ENCODE measurements around the gene CCL5.

Gene CCL5

DNA sequence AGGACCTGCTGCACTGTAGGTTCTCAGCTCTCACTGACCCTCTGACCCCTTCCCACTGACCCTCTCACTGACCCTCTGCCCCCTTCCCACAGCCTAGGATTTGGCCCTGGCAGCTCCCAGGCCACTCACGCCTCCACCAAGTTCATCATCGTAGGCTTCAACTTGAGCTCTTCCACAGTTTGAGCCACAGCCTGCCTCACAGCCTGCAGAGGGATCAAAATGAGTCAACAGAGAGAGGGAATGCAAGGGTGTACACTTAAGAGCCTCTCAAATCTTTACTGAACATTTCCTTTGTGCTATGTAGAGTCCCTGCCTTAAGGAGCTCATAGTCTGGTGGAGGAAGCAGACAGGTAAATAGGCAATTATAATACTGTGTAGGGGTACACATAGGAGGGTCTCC lies 23.6 kb downstream of the CCL5 start:
- no peak overlapping the region for H3K4me2 ChIP-seq (ENCODE audit: low read length)
- no peaks in the 10 kb centered on the region for H3K27me3 ChIP-seq (ENCODE audit: control insufficient read depth, insufficient read depth, low read length)
- H3K9ac ChIP-seq (ENCODE audit: low read depth, low read length) = no peak overlapping the region
- no peaks in the 10 kb centered on the region for H3K4me1 ChIP-seq (ENCODE audit: control insufficient read depth, insufficient read depth, low read length)
- no peak overlapping the region for H3K4me3 ChIP-seq (ENCODE audit: low read length)
- peaks cover 27% of the 10 kb centered on the region for H3K36me3 ChIP-seq (ENCODE audit: insufficient read depth, low read length)
- no peaks in the 10 kb centered on the region for H3K9me3 ChIP-seq (replicated peaks; ENCODE audit: low read length)

DNA sequence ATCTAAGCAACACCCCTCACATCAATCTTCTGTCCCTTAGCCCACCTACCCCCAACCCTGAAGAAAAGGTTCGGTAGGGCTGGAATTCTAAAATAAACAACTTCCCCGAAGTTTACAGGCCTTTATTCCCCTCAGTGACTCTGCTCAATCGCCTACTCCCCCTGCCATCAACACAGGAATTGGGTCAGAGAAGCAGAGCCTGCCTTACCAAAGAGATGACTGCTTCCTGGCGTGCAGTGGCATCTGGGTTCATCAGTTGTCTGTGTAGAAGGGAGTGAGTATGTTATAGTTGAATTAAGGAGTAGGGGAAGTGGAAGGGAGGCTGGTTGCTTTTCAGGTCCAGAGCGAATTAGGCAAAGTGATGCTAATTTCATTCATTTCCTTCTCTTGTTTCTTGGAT lies 24.2 kb downstream of the CCL5 start:
- H3K9me3 ChIP-seq (replicated peaks; ENCODE audit: low read length) = no peaks in the 10 kb centered on the region

DNA sequence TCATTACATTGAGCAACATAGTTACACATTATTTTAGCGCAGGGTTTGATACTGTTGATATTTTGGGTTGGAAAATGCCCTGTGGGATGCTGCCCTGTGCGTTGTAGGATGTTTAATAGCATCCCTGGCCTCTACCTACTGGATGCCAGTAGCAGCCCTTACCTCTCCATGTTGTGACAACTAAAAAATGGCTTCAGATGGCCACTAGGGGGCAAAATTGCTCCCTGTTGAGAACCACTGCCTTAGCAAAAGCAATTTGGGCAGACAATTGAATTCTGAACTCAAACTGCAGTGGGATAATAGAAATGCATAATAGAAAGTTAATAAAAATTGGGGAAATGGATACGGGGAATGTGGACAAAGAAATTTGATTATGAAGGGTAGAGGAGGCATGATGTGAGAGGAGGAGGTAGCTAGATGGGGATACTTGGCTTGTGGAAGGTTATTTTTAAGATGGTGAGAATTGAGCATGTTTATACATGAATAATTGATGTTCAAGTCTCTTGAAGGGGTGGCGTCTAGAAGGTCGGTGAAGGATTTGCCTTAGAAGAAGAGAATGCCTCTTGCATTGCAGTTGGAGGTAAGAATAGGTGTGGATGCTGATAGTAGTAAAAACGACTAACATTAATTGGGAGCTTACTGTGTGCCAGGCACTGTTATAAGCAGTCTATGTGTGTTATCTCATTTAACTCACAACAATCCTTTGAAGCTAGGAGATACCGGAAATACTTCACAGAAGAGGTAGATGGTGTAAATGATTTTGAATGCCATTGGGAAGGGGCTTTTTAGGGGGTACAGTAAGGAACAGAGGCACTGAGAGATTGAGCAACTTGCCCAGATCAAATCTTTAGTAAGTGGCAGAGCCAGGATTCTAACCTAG lies 30.5 kb downstream of the CCL5 start:
- Histone ChIP-seq H3K27me3 (ENCODE audit: control insufficient read depth, insufficient read depth, low read length) (no peaks in the 10 kb centered on the region), H3K9me3 (replicated peaks; ENCODE audit: low read length) (no peaks in the 10 kb centered on the region), H3K4me1 (ENCODE audit: control insufficient read depth, insufficient read depth, low read length) (no peaks in the 10 kb centered on the region), H3K4me3 (ENCODE audit: low read length) (no peak overlapping the region), H3K36me3 (ENCODE audit: insufficient read depth, low read length) (peaks cover 48% of the 10 kb centered on the region), H3K4me2 (ENCODE audit: low read length) (no peak overlapping the region), H3K9ac (ENCODE audit: low read depth, low read length) (no peak overlapping the region)

More for the DNA sequence above, 24.2 kb downstream of the CCL5 start:
- no peak overlapping the region for H3K9ac ChIP-seq (ENCODE audit: low read depth, low read length)
- no peaks in the 10 kb centered on the region for H3K27me3 ChIP-seq (ENCODE audit: control insufficient read depth, insufficient read depth, low read length)
- H3K4me1 ChIP-seq (ENCODE audit: control insufficient read depth, insufficient read depth, low read length) = no peaks in the 10 kb centered on the region
- H3K4me2 ChIP-seq (ENCODE audit: low read length) = no peak overlapping the region
- H3K36me3 ChIP-seq (ENCODE audit: insufficient read depth, low read length) = peaks cover 27% of the 10 kb centered on the region
- no peak overlapping the region for H3K4me3 ChIP-seq (ENCODE audit: low read length)

- H3K4me1 ChIP-seq (ENCODE audit: control insufficient read depth, insufficient read depth, low read length) = no peaks in the 10 kb centered on the region
- no peak overlapping the region for H3K4me3 ChIP-seq (ENCODE audit: low read length)
- H3K9ac ChIP-seq (ENCODE audit: low read depth, low read length) = no peak overlapping the region
- H3K36me3 ChIP-seq (ENCODE audit: insufficient read depth, low read length) = peaks cover 55% of the 10 kb centered on the region
- no peak overlapping the region for H3K4me2 ChIP-seq (ENCODE audit: low read length)
- H3K27me3 ChIP-seq (ENCODE audit: control insufficient read depth, insufficient read depth, low read length) = no peaks in the 10 kb centered on the region
- H3K9me3 ChIP-seq (replicated peaks; ENCODE audit: low read length) = no peaks in the 10 kb centered on the region
Observed at GRCh38 chr17:35847633-35848373, 32.4 kb downstream of the CCL5 start.

GRCh38 chr17:35847006-35847405 lies 33.2 kb downstream of the CCL5 start:
- H3K9me3 ChIP-seq (replicated peaks; ENCODE audit: low read length) = no peaks in the 10 kb centered on the region
- H3K27me3 ChIP-seq (ENCODE audit: control insufficient read depth, insufficient read depth, low read length) = no peaks in the 10 kb centered on the region
- no peak overlapping the region for H3K9ac ChIP-seq (ENCODE audit: low read depth, low read length)
- no peak overlapping the region for H3K4me2 ChIP-seq (ENCODE audit: low read length)
- no peaks in the 10 kb centered on the region for H3K4me1 ChIP-seq (ENCODE audit: control insufficient read depth, insufficient read depth, low read length)
- peaks cover 60% of the 10 kb centered on the region for H3K36me3 ChIP-seq (ENCODE audit: insufficient read depth, low read length)
- no peak overlapping the region for H3K4me3 ChIP-seq (ENCODE audit: low read length)

DNA sequence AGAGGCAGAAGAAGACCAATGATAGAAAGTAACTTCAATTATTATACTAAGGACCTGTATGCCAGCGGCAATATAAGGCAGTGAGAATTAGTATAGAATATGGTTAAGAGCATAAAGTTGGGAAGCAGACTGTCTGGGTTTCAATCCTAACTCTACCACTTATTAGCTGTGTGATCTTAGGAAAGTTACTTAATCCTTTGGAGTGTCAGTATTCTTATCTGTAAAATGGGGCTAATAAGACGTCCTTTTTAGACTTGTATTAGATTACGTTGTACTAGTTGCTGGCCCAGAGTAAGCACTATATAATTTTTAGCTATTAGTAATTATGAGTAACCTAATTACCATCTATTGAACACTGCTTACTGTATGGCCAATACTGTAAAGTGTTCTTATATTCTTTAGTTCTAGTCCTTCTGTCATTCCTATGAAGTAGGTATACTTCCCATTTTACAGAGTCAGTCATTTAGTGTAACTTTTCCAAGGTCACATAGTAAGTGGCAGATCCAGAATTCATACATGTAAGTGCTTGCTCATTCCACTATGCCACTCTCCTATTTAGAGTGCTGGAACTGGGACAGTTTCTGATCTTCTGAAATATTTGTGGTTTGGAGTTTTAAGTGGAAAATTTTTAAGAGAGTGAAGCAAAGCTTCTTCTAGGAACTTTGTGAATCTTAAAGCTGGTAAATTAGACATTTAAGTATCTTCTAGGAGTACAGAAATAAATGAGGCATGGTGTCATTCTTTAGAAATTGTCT lies 33.9 kb downstream of the CCL5 start:
- no peaks in the 10 kb centered on the region for H3K27me3 ChIP-seq (ENCODE audit: control insufficient read depth, insufficient read depth, low read length)

GRCh38 chr17:35844547-35844946 lies 35.6 kb downstream of the CCL5 start:
- H3K9me3 ChIP-seq (replicated peaks; ENCODE audit: low read length) = no peaks in the 10 kb centered on the region
- H3K4me3 ChIP-seq (ENCODE audit: low read length) = no peak overlapping the region
- peaks cover 72% of the 10 kb centered on the region for H3K36me3 ChIP-seq (ENCODE audit: insufficient read depth, low read length)
- H3K4me2 ChIP-seq (ENCODE audit: low read length) = no peak overlapping the region
- H3K4me1 ChIP-seq (ENCODE audit: control insufficient read depth, insufficient read depth, low read length) = no peaks in the 10 kb centered on the region
- H3K9ac ChIP-seq (ENCODE audit: low read depth, low read length) = no peak overlapping the region
- no peaks in the 10 kb centered on the region for H3K27me3 ChIP-seq (ENCODE audit: control insufficient read depth, insufficient read depth, low read length)

More for the DNA sequence above, 33.9 kb downstream of the CCL5 start:
- no peak overlapping the region for H3K9ac ChIP-seq (ENCODE audit: low read depth, low read length)
- H3K4me2 ChIP-seq (ENCODE audit: low read length) = no peak overlapping the region
- H3K4me3 ChIP-seq (ENCODE audit: low read length) = no peak overlapping the region
- peaks cover 67% of the 10 kb centered on the region for H3K36me3 ChIP-seq (ENCODE audit: insufficient read depth, low read length)
- H3K9me3 ChIP-seq (replicated peaks; ENCODE audit: low read length) = no peaks in the 10 kb centered on the region
- no peaks in the 10 kb centered on the region for H3K4me1 ChIP-seq (ENCODE audit: control insufficient read depth, insufficient read depth, low read length)

GRCh38 chr17:35843698-35844097 lies 36.5 kb downstream of the CCL5 start:
- Histone ChIP-seq H3K4me2 (ENCODE audit: low read length) (no peak overlapping the region), H3K4me3 (ENCODE audit: low read length) (no peak overlapping the region), H3K27me3 (ENCODE audit: control insufficient read depth, insufficient read depth, low read length) (no peaks in the 10 kb centered on the region), H3K36me3 (ENCODE audit: insufficient read depth, low read length) (peaks cover 73% of the 10 kb centered on the region), H3K9ac (ENCODE audit: low read depth, low read length) (no peak overlapping the region), H3K4me1 (ENCODE audit: control insufficient read depth, insufficient read depth, low read length) (no peaks in the 10 kb centered on the region), H3K9me3 (replicated peaks; ENCODE audit: low read length) (no peaks in the 10 kb centered on the region)

GRCh38 chr17:35842239-35842638 lies 37.9 kb downstream of the CCL5 start:
- Histone ChIP-seq H3K27me3 (ENCODE audit: control insufficient read depth, insufficient read depth, low read length) (no peaks in the 10 kb centered on the region), H3K4me2 (ENCODE audit: low read length) (no peak overlapping the region), H3K4me1 (ENCODE audit: control insufficient read depth, insufficient read depth, low read length) (no peaks in the 10 kb centered on the region), H3K9me3 (replicated peaks; ENCODE audit: low read length) (no peaks in the 10 kb centered on the region), H3K36me3 (ENCODE audit: insufficient read depth, low read length) (peaks cover 71% of the 10 kb centered on the region), H3K9ac (ENCODE audit: low read depth, low read length) (no peak overlapping the region), H3K4me3 (ENCODE audit: low read length) (no peak overlapping the region)

- H3K4me3 ChIP-seq (ENCODE audit: low read length) = no peak overlapping the region
- H3K4me1 ChIP-seq (ENCODE audit: control insufficient read depth, insufficient read depth, low read length) = no peaks in the 10 kb centered on the region
- peaks cover 73% of the 10 kb centered on the region for H3K36me3 ChIP-seq (ENCODE audit: insufficient read depth, low read length)
- no peaks in the 10 kb centered on the region for H3K9me3 ChIP-seq (replicated peaks; ENCODE audit: low read length)
- no peaks in the 10 kb centered on the region for H3K27me3 ChIP-seq (ENCODE audit: control insufficient read depth, insufficient read depth, low read length)
- no peak overlapping the region for H3K4me2 ChIP-seq (ENCODE audit: low read length)
- H3K9ac ChIP-seq (ENCODE audit: low read depth, low read length) = no peak overlapping the region
Observed at GRCh38 chr17:35841505-35841904, 38.7 kb downstream of the CCL5 start.

DNA sequence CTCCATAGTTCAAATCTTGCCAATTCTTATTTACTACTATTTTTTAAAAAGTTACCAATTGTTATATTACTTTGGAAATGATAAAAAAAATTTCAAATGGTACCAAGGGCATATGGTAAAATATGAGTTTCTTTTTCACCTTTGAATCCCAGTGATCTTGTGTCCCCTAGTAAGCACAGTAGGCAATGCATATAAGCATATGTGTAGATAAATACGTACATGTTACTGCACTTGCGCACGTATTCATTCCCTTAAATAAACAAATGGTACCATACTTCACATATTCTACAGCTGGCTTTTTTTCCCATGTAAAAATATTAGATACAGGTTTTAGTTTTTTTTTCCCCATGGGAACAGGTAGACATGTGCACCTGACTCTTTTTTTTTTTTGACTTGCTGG lies 39.1 kb downstream of the CCL5 start:
- Histone ChIP-seq H3K9ac (ENCODE audit: low read depth, low read length) (no peak overlapping the region), H3K4me2 (ENCODE audit: low read length) (no peak overlapping the region), H3K9me3 (replicated peaks; ENCODE audit: low read length) (no peaks in the 10 kb centered on the region), H3K27me3 (ENCODE audit: control insufficient read depth, insufficient read depth, low read length) (no peaks in the 10 kb centered on the region), H3K4me1 (ENCODE audit: control insufficient read depth, insufficient read depth, low read length) (no peaks in the 10 kb centered on the region), H3K36me3 (ENCODE audit: insufficient read depth, low read length) (peaks cover 73% of the 10 kb centered on the region), H3K4me3 (ENCODE audit: low read length) (no peak overlapping the region)

Measured in skeletal muscle satellite cell (primary cell).